Measurements from ENCODE around the gene RPS19BP1.

- TF ChIP-seq CTCF (IDR thresholded peaks at IDR 0.05) = no peak
- TF ChIP-seq EZH2 (IDR thresholded peaks at IDR 0.05; ENCODE audit: borderline replicate concordance, insufficient read depth, low read depth, low read length, poor library complexity, severe bottlenecking) = no peak
Observed at GRCh38 chr22:39570226-39570625, 37.7 kb upstream of the RPS19BP1 start.

All from B cell (primary cell).